ENCODE measurements around the gene MINAR1.

MINAR1 gene

GRCh38 chr15:79433276-79433990 lies 1.3 kb downstream of the MINAR1 start:
- FAIRE-seq: no peak

GRCh38 chr15:79434361-79434760 lies 2.2 kb downstream of the MINAR1 start:
- FAIRE-seq: no peak

GRCh38 chr15:79436037-79436780 lies 4.1 kb downstream of the MINAR1 start:
- FAIRE-seq: no peak

GRCh38 chr15:79437275-79438000 lies 5.3 kb downstream of the MINAR1 start:
- no peak for FAIRE-seq

- FAIRE-seq: no peak
These were observed 7.1 kb downstream of the MINAR1 start for GRCh38 chr15:79439236-79439635.

GRCh38 chr15:79440355-79440908 lies 8.3 kb downstream of the MINAR1 start:
- no peak for FAIRE-seq

- no peak for FAIRE-seq
These were observed 10.8 kb downstream of the MINAR1 start for GRCh38 chr15:79442911-79443310.

GRCh38 chr15:79447060-79447459 lies 14.9 kb downstream of the MINAR1 start:
- FAIRE-seq: no peak

- FAIRE-seq: no peak
These were observed 18.5 kb downstream of the MINAR1 start for GRCh38 chr15:79450648-79451047.

GRCh38 chr15:79451361-79451999 lies 19.3 kb downstream of the MINAR1 start:
- FAIRE-seq: no peak

GRCh38 chr15:79452244-79453051 lies 20.3 kb downstream of the MINAR1 start:
- no peak for FAIRE-seq

- no peak for FAIRE-seq
These were observed 21.3 kb downstream of the MINAR1 start for GRCh38 chr15:79453446-79453845.

- FAIRE-seq: no peak
These were observed 21.9 kb downstream of the MINAR1 start for GRCh38 chr15:79454063-79454462.

- no peak for FAIRE-seq
These were observed 23.2 kb downstream of the MINAR1 start for GRCh38 chr15:79455361-79455760.

- no peak for FAIRE-seq
These were observed 23.8 kb downstream of the MINAR1 start for GRCh38 chr15:79455943-79456342.

- FAIRE-seq: no peak
These were observed 26.4 kb downstream of the MINAR1 start for GRCh38 chr15:79458491-79458890.

GRCh38 chr15:79459666-79460065 lies 27.5 kb downstream of the MINAR1 start:
- no peak for FAIRE-seq

GRCh38 chr15:79463043-79463780 lies 31.1 kb downstream of the MINAR1 start:
- no peak for FAIRE-seq

- no peak for FAIRE-seq
These were observed 31.7 kb downstream of the MINAR1 start for GRCh38 chr15:79463781-79464270.

GRCh38 chr15:79466488-79466887 lies 34.4 kb downstream of the MINAR1 start:
- FAIRE-seq: no peak

Measured in A204.1 (cell line).